ENCODE data around the gene FAM168B.
A peak's percentile ranks its signal among the peaks of the same experiment; 100 is the strongest.
"Not testable (repeated sequence)": the region's sequence is repeated elsewhere in the genome, so short reads cannot be mapped to it uniquely, and the experiment has no call there.

FAM168B gene

GRCh38 chr2:131093006-131093695, at the start of gene FAM168B:
FAM168B (minus strand) TSS chr2:131093460; CDS start chr2:131082646, 10,814 bp downstream.
- peak; percentile 91 for DNase-seq

- DNase-seq: no peak
Measured at GRCh38 chr2:131142849-131143248, 49.6 kb upstream of the FAM168B start.

GRCh38 chr2:131140581-131140980, 47.3 kb upstream of the FAM168B start:
- no peak for DNase-seq

GRCh38 chr2:131132729-131133128, 39.5 kb upstream of the FAM168B start:
- DNase-seq: no peak

- DNase-seq: no peak
Measured at GRCh38 chr2:131130298-131130596, 37.0 kb upstream of the FAM168B start.

GRCh38 chr2:131127981-131128380, 34.7 kb upstream of the FAM168B start:
- no peak for DNase-seq

GRCh38 chr2:131127076-131127475, 33.8 kb upstream of the FAM168B start:
- DNase-seq: no peak

- DNase-seq: no peak
Measured at GRCh38 chr2:131126436-131126835, 33.2 kb upstream of the FAM168B start.

GRCh38 chr2:131125195-131125757, 32.0 kb upstream of the FAM168B start:
- peak; percentile 92 for DNase-seq

- DNase-seq: no peak
Measured at GRCh38 chr2:131123192-131123591, 29.9 kb upstream of the FAM168B start.

- no peak for DNase-seq
Measured at GRCh38 chr2:131122496-131122895, 29.2 kb upstream of the FAM168B start.

- DNase-seq: no peak
Measured at GRCh38 chr2:131121464-131121863, 28.2 kb upstream of the FAM168B start.

GRCh38 chr2:131120815-131121317, 27.6 kb upstream of the FAM168B start:
- DNase-seq: no peak

GRCh38 chr2:131115752-131116151, 22.5 kb upstream of the FAM168B start:
- no peak for DNase-seq

- not testable (repeated sequence) for DNase-seq
Measured at GRCh38 chr2:131114950-131115349, 21.7 kb upstream of the FAM168B start.

- no peak for DNase-seq
Measured at GRCh38 chr2:131113566-131114227, 20.4 kb upstream of the FAM168B start.

- no peak for DNase-seq
Measured at GRCh38 chr2:131112529-131112928, 19.3 kb upstream of the FAM168B start.

GRCh38 chr2:131105950-131106801, 12.9 kb upstream of the FAM168B start:
- DNase-seq: peak; percentile 64

- DNase-seq: peak; percentile 86
Measured at GRCh38 chr2:131105156-131105949, 12.1 kb upstream of the FAM168B start, which contains the start of gene PLEKHB2. PLEKHB2 (plus strand) TSS chr2:131105336; CDS start chr2:131120942, 15,606 bp downstream.

GRCh38 chr2:131104487-131105155, 11.4 kb upstream of the FAM168B start:
- DNase-seq: peak; percentile 85

GRCh38 chr2:131103165-131103564, 9.9 kb upstream of the FAM168B start:
- DNase-seq: no peak

All from NCI-H69 (cell line).